Mesodermal cell (in vitro differentiated cells): ENCODE results near the gene RNF187.
"Not testable (repeated sequence)": the region's sequence is repeated elsewhere in the genome, so short reads cannot be mapped to it uniquely, and the experiment has no call there.

Source experiments
- H3K27ac ChIP-seq: 2 replicates; pipeline ENCODE4 v1.7.0; 2013; ENCODE audit warnings: mild to moderate bottlenecking, low read depth, low read length, moderate library complexity; ENCODE audit not compliant: severe bottlenecking
- H3K36me3 ChIP-seq: 2 replicates; pipeline ENCODE4 v1.7.1; 2013; ENCODE audit warnings: mild to moderate bottlenecking, low read length, moderate library complexity; ENCODE audit not compliant: control insufficient read depth, insufficient read depth
- H3K4me1 ChIP-seq: one replicate; pipeline ENCODE4 v1.7.1; 2013; ENCODE audit warnings: mild to moderate bottlenecking, low read length; ENCODE audit not compliant: insufficient read depth, control insufficient read depth, poor library complexity, severe bottlenecking
- H3K4me3 ChIP-seq: 2 replicates; pipeline ENCODE4 v1.7.0; 2013; ENCODE audit warnings: low read length, control low read depth, mild to moderate bottlenecking; ENCODE audit not compliant: insufficient read depth, poor library complexity, severe bottlenecking; ENCODE audit errors: extremely low read depth
- H3K9me3 ChIP-seq: 2 replicates; pipeline ENCODE4 v1.7.1; 2013; ENCODE audit warnings: mild to moderate bottlenecking, low read length, moderate library complexity; ENCODE audit not compliant: control insufficient read depth
- WGBS, 2 experiments: methylation state at CpG; one replicate each; pipeline ENCODE4 v1.1.5; 2013; ENCODE audit warnings: missing lambda C conversion rate in 2 of 2; ENCODE audit not compliant: insufficient coverage in 2 of 2; 5-methylcytosine and 5-hydroxymethylcytosine counted together

Gene RNF187

DNA sequence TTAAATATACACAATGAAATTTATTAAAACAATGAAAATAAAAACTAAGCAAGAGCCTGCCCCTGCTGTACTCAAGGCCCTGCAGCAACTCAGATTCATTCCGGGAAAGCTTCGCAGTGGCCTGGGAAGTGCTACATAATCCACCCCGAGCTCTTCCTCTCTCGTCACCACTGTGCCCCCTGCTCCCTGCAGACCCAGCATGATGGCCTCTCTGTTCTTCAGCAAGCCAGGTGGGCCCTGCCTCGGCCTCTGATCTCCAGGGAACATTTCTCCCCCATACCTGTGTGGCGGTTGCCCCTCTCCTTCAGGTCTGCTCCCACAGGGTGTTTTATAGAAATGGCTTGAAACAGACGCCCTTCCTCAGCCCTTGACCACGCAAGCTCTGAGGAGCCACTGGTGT, 10.6 kb downstream of the RNF187 start:
- H3K4me1 ChIP-seq, result no peaks in the 10 kb centered on the region
- peaks cover 31% of the 10 kb centered on the region for H3K36me3 ChIP-seq
- no peaks in the 10 kb centered on the region for H3K9me3 ChIP-seq
- H3K27ac ChIP-seq, result no peak overlapping the region
- 84 to 89% methylated on average over 6 of the region's 8 CpGs for WGBS, 2 experiments
- no peak overlapping the region for H3K4me3 ChIP-seq

DNA sequence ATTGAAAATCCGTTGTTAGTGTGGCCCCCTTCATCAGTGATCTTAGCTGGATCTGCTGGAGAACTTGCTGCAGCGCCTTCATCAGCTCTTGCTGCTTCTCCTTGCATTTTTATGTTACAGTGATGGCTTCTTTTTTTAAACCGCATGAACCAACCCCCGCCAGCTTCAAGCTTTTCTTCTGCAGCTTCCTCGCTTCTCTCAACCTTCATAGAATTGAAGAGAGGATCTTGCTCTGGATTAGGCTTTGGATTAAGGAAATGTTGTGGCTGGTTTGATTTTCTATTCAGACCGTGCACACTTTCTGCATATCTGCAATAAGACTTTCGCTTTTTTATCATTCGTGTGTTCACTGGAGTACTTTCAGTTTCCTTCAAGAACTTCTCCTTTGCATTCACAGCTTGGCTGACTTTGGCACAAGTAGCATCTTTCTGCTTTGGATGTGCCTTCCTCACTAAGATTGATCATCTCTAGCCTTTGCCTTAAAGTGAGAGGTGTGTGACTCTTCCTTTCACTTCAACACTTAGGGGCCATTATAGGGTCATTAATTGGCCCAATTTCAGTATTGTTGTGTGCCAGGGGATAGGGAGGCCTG, 13.1 kb downstream of the RNF187 start:
- peaks cover 6% of the 10 kb centered on the region for H3K36me3 ChIP-seq
- no peaks in the 10 kb centered on the region for H3K4me1 ChIP-seq
- WGBS, 2 experiments, result 81 to 83% methylated on average over 4 to 5 of the region's 8 CpGs
- H3K4me3 ChIP-seq, result no peak overlapping the region
- H3K9me3 ChIP-seq, result no peaks in the 10 kb centered on the region
- H3K27ac ChIP-seq, result no peak overlapping the region

DNA sequence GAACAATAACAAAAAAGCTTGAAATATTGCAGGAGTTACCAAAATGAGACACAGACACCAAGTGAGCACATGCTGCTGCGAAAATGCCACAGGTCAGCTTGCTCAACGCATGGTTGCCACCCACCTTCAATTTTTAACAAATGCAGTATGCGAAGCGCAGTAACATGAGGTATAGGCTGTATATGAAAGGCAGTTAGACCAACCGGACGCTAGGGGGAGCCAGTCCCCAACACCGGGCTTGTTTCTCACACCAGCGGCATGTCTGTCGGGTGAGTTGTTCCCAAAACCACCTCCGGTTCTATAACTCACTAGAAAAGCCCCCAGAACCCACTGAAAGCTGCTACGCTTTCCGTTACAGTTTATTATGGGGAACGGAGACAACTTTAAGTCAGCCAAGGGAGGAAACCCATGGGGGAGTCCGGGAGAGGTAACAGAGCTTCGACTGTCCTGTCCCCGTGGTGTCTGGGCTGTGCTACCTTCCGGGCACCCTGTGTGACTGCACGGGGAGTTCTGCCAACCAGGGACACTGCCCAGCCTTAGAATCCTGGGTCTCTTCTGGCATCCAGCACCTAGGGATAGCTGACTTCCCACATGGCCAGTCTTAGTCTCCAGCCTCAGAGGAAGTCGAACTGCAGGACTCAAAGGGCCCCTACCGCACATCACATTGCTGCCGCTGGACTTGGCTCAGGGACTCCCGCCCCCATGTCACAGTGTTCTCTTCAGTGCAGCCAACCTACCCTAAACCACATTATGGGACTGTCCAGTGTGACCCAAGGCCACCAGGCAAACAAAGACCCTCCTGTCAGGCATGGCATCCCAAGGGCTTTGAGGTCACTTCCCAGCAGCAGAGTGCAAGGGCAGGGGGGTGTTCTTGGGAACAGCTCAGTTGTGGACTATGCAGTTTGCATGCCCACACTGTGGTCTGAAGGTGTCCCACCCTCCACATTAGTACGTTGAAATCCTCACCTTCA, 14.0 kb downstream of the RNF187 start:
- 40 to 51% methylated on average over 14 to 19 of the region's 23 CpGs for WGBS, 2 experiments

DNA sequence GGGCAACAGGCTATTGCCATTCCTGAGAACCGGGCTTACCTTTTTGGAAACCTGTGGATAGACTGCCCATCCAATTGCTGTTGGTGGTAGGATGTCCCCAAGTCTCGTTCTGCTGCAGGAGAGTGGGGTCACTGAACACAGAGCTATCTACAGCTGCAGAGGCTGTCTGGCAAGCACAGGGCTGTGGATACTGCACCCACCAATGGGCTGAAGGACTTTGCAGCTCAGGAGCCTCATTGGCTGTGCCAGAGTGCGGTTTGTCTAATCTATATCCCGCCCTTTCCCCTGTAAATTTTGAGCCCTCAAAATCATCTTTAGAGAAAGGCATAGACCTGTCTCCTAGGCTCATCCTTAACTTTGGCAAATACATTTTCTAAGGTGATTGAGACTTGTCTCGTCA, 15.3 kb downstream of the RNF187 start:
- Histone ChIP-seq H3K4me1 (no peaks in the 10 kb centered on the region), H3K4me3 (no peak overlapping the region), H3K27ac (no peak overlapping the region), H3K9me3 (no peaks in the 10 kb centered on the region), H3K36me3 (no peaks in the 10 kb centered on the region)
- WGBS, 2 experiments, result 97 to 98% methylated on average over 4 of the region's 5 CpGs

More for the DNA sequence above, 14.0 kb downstream of the RNF187 start:
- Histone ChIP-seq H3K4me1 (no peaks in the 10 kb centered on the region), H3K27ac (no peak overlapping the region), H3K9me3 (no peaks in the 10 kb centered on the region), H3K4me3 (no peak overlapping the region), H3K36me3 (no peaks in the 10 kb centered on the region)

DNA sequence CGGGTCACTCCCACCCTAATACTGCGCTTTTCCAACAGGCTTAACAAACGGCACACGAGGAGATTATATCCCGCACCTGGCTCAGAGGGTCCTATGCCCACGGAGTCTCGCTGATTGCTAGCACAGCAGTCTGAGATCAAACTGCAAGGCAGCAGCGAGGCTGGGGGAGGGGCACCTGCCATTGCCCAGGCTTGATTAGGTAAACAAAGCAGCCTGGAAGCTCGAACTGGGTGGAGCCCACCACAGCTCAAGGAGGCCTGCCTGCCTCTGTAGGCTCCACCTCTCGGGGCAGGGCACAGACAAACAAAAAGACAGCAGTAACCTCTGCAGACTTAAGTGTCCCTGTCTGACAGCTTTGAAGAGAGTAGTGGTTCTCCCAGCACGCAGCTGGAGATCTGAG, 18.8 kb downstream of the RNF187 start:
- WGBS, 2 experiments, result 43 to 61% methylated on average over 4 to 6 of the region's 11 CpGs
- H3K27ac ChIP-seq, H3K9me3 ChIP-seq, H3K36me3 ChIP-seq, H3K4me1 ChIP-seq, H3K4me3 ChIP-seq: not testable (repeated sequence)

DNA sequence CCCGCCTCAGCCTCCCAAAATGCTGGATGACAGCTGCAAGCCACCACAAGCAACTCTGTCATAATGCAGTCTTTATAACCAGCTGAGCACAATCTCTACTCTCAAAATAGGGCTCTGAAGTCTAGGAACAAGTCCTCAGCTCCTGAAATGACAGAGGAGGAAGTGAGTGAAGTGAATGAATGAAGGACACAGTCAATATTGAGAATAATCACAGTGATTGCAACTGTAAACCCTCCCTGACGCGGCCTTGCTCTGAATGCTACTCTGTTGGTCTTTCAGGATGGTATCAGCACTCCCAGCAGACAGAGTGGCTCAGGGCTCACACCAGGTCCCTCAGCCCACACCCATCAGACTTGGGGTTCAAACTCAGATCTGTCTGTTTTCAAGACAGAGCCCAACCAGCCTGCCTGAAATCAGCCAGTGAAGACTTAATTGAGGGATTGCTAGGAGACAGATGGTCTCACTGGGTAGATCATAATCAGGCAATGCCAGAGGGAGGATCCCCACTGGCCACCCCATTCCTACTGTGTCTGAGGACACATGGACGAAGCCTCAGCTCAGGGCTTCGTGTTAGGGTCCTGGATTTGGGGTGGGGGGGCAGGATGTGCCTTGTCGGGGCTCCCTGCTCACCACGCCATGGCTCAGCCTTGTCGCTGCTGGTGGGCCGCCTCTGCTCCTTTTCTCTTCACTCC, 20.9 kb downstream of the RNF187 start:
- H3K4me3 ChIP-seq, result no peak overlapping the region
- H3K27ac ChIP-seq, result no peak overlapping the region
- no peaks in the 10 kb centered on the region for H3K36me3 ChIP-seq
- no peaks in the 10 kb centered on the region for H3K9me3 ChIP-seq
- H3K4me1 ChIP-seq, result no peaks in the 10 kb centered on the region
- WGBS, 2 experiments, result 76 to 93% methylated on average over 7 to 9 of the region's 9 CpGs

DNA sequence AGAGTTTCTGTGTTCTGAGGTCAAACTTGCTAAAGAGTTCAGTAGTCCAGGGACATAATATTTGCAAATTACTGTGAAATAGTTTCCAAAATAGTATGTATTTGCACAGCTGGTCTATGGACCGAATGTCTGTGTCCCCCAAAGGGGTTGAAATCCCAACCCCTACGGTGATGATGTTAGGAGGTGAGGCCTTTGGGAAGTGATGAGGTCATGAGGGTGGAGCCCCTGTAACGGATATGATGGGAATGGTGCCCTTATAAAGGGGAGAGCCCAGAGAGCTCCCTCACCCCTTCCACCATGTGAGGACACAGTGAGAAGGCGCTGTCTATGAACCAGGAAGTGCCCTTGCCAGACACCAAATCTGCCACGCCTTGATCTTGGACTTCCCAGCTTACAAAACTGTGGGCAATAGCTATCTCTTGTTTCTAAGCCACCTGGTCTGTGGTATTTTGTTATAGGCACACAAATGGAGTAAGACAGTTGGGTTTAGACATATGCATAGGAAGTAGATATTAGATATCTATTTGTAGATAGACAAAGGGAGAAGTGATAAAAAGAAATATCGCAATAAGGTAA, 21.7 kb downstream of the RNF187 start:
- no peak overlapping the region for H3K27ac ChIP-seq
- no peaks in the 10 kb centered on the region for H3K4me1 ChIP-seq
- 80 to 97% methylated on average over 3 to 4 of the region's 6 CpGs for WGBS, 2 experiments
- H3K4me3 ChIP-seq, result no peak overlapping the region
- no peaks in the 10 kb centered on the region for H3K36me3 ChIP-seq
- no peaks in the 10 kb centered on the region for H3K9me3 ChIP-seq

DNA sequence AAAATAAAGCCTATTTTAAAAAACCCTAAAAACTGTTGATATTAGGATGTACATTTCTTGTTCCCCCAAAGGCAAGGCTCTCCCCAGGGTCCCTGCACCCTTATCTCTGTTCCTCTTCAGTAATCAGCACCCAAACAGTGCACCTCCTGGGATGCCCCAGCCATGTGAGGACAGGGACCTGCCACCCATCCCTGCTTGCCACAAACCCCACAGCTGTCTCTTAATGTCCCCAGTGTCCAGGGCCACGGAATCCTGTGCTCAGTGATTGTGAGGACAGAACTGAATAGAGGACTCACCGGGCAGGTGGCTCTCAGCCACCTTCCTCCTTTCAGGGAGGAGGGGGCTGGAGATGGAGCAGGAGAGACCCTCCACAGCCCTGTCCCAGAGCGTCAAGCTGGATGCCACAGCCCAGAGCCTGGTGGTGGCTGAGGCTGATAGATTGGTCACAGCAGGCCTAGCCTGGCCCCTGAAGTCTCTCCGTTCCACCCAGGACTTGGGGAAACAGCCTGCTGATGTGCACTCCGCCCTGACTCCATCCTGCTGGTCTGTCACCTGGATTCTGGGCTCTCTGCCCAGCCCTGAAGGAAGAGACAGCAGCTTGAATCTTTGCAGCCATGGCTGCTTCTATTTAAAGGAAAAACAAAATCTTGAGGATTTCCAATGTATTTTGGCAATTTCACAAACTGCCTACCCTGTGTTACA, 23.1 kb downstream of the RNF187 start:
- Histone ChIP-seq H3K4me3 (no peak overlapping the region), H3K27ac (no peak overlapping the region), H3K36me3 (no peaks in the 10 kb centered on the region), H3K9me3 (no peaks in the 10 kb centered on the region), H3K4me1 (no peaks in the 10 kb centered on the region)
- 58 to 68% methylated on average over 2 to 4 of the region's 5 CpGs for WGBS, 2 experiments

DNA sequence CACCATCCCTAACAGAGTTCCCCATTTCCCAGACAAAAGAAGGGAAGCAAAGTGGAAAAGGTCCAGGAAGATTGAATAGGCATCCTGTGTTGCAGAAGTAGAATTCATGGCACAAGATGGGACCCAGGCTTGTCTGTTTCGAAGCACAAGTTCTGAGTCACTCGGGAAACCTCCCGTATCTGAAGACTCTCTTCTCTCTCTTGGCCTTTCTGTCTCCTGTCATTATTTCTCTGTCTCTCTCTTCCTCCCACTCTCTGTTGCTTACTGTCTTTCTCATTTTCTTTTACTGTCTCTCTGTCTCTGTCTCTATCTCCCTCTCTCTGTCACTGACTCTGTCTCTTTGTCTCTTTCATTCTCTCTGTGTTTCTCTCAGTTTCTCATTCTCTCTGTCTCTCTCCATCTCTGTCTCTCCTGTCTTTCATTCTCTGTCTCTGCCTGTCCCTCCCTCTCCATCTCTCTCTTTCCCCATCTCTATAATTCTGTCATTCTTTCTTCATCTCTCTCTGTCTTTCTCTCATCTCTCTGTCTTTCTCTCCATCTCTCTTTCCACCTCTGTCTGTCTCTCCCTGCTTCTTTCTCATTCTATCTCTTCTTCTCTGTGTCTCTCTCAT, 23.7 kb downstream of the RNF187 start:
- Histone ChIP-seq H3K4me1 (no peaks in the 10 kb centered on the region), H3K4me3 (no peak overlapping the region), H3K9me3 (no peaks in the 10 kb centered on the region), H3K27ac (no peak overlapping the region), H3K36me3 (no peaks in the 10 kb centered on the region)
- WGBS, 2 experiments, result 79 to 85% methylated on average over 3 of the region's 3 CpGs
